HepG2 (cell line): ENCODE measurements around the gene CDK18. TPM values are rescaled to one million over a fixed set of nuclear protein-coding genes. Genes with fewer than 3 reads are reported as not detected.
A peak's percentile ranks its signal among the peaks of the same experiment; 100 is the strongest.

Experiments
- ATAC-seq: fragments of 200-7000 bp; cut with Tn5 transposase; 3 replicates; pipeline ENCODE4 v1.9.1; 2020; ENCODE audit warnings: mild to moderate bottlenecking, moderate library complexity
- BruUV-seq: library from RNA; stranded (reverse); fragments of 400-500 nt; replicated peaks from 2 replicates; lab custom pipeline; 2021; lab: Mats Ljungman, UMichigan
- CTCF ChIA-PET: fragments of 300-600 bp; formaldehyde crosslinking; extraction: SDS; loops from one replicate; lab custom pipeline; 2021; ENCODE audit warnings: low total read pairs, inconsistent platforms, low intra/inter-chr PET ratio; lab: Yijun Ruan, JAX
- POLR2A ChIA-PET: fragments of 350-600 bp; sonication (Branson Sonifier 250); formaldehyde crosslinking; loops from one replicate; lab custom pipeline; 2020; ENCODE audit warnings: antibody characterized with exemption, inconsistent platforms; lab: Yijun Ruan, JAX
- DNase-seq: peaks from one replicate; pipeline ENCODE4 v3.0.0-alpha.2; 2015; ENCODE audit warnings: low spot score
- FAIRE-seq: peaks from 3 replicates; lab custom pipeline; 2011; peaks lifted over from hg19 to GRCh38; lab: Jason Lieb, UNC
- H2AFZ ChIP-seq: one replicate; pipeline ENCODE4 v1.6.1; 2011; ENCODE audit warnings: low read length, inconsistent platforms
- H3K27ac ChIP-seq: fragments of 300-600 bp; 3 replicates; pipeline ENCODE4 v1.8.0; 2011; ENCODE audit warnings: mixed run types, mild to moderate bottlenecking, mixed read lengths, low read length, inconsistent platforms; ENCODE audit not compliant: insufficient read depth; ENCODE audit errors: extremely low read length
- H3K27me3 ChIP-seq, 2 experiments: fragments of 200-600 bp in 1 of 2; 2 replicates in 1 of 2; 3 replicates in 1 of 2; pipeline versions ENCODE4 v1.6.0 to v1.8.0; 2011; ENCODE audit warnings: low read length in 2 of 2, mild to moderate bottlenecking in 2 of 2, moderate library complexity in 2 of 2, inconsistent platforms in 1 of 2; ENCODE audit not compliant: insufficient read depth in 2 of 2, control insufficient read depth in 1 of 2
- H3K36me3 ChIP-seq, 2 experiments: fragments of 200-600 bp in 1 of 2; replicated peaks in 1 of 2; 2 replicates in 1 of 2; 3 replicates in 1 of 2; pipeline versions ENCODE4 v1.5.1 to v1.8.0; 2011; ENCODE audit warnings: low read length in 2 of 2, inconsistent platforms in 1 of 2; ENCODE audit not compliant: insufficient read depth in 2 of 2, control insufficient read depth in 1 of 2
- H3K4me1 ChIP-seq: 2 replicates; pipeline ENCODE4 v1.5.1; 2012; ENCODE audit warnings: low read length, inconsistent platforms; ENCODE audit not compliant: insufficient read depth
- H3K4me2 ChIP-seq: 2 replicates; pipeline ENCODE4 v1.6.0; 2011; ENCODE audit warnings: low read depth, low read length, inconsistent platforms
- H3K4me3 ChIP-seq, 3 experiments: fragments of 200-600 bp in 1 of 3; sonication (generic), shearing (Covaris generic) in 1 of 3; replicated peaks in 1 of 3; 2 replicates each; pipeline ENCODE4 v1.5.1; 2011 to 2016; ENCODE audit warnings: low read length in 3 of 3, inconsistent platforms in 2 of 3, low read depth in 2 of 3, mild to moderate bottlenecking in 2 of 3, control low read depth in 1 of 3, mixed read lengths in 1 of 3; ENCODE audit not compliant: insufficient read depth in 1 of 3
- H3K79me2 ChIP-seq: one replicate; pipeline ENCODE4 v1.6.1; 2011; ENCODE audit warnings: low read length, inconsistent platforms; ENCODE audit not compliant: insufficient read depth
- H3K9ac ChIP-seq: 2 replicates; pipeline ENCODE4 v1.6.0; 2011; ENCODE audit warnings: mild to moderate bottlenecking, low read depth, low read length, inconsistent platforms; ENCODE audit not compliant: insufficient read depth
- H3K9me3 ChIP-seq: 2 replicates; pipeline ENCODE4 v1.5.1; 2012; ENCODE audit warnings: mild to moderate bottlenecking, low read length
- H4K20me1 ChIP-seq: 2 replicates; pipeline ENCODE4 v1.6.0; 2011; ENCODE audit warnings: inconsistent platforms, mild to moderate bottlenecking, low read length, moderate library complexity; ENCODE audit not compliant: insufficient read depth
- AGO1 ChIP-seq: fragments of 200-400 bp; formaldehyde crosslinking; IDR thresholded peaks from 2 replicates; pipeline ENCODE4 v1.6.1; 2017; ENCODE audit warnings: mild to moderate bottlenecking, low read depth, low read length, moderate library complexity; ENCODE audit not compliant: poor library complexity, severe bottlenecking
- GABPB1 ChIP-seq: IDR thresholded peaks from 2 replicates; pipeline ENCODE4 v1.6.1; 2016; ENCODE audit warnings: mild to moderate bottlenecking, missing genetic modification reagents, moderate library complexity, missing compliant biosample characterization
- KDM2A ChIP-seq: sonication (generic); formaldehyde crosslinking; IDR thresholded peaks from 2 replicates; pipeline ENCODE4 v1.4.0; 2020; ENCODE audit warnings: low read depth, missing genetic modification reagents, borderline replicate concordance
- WIZ ChIP-seq: sonication (generic); formaldehyde crosslinking; IDR thresholded peaks from 2 replicates; pipeline ENCODE4 v1.5.1; 2020; ENCODE audit warnings: mild to moderate bottlenecking, missing genetic modification reagents
- ZC3H13 ChIP-seq: sonication (generic); formaldehyde crosslinking; IDR thresholded peaks from 2 replicates; pipeline ENCODE4 v1.8.1; 2023; ENCODE audit warnings: mild to moderate bottlenecking, missing genetic modification reagents, moderate library complexity
- WGBS: methylation state at CpG from one replicate; pipeline ENCODE4 v1.1.6; 2017; ENCODE audit warnings: low lambda C conversion rate; 5-methylcytosine and 5-hydroxymethylcytosine counted together
- in situ Hi-C: cut with HindIII; loops from 2 replicates; pipeline ENCODE4 v1.10.0; 2017; ENCODE audit warnings: low pct_unique_long_range_greater_than_20kb; ENCODE audit not compliant: extremely low pct_ligation_motif_present
- intact Hi-C: fragments of 100-400 bp; cut with micrococcal nuclease; formaldehyde crosslinking; loops from one replicate; pipeline ENCODE4 v1.10.0; 2022; ENCODE audit not compliant: unreplicated experiment
- polyA plus RNA-seq, 8 experiments: library from polyadenylated mRNA; depleted of rRNA in 3 of 8; stranded (reverse) in 7 of 8; unstranded in 1 of 8; fragments of >200 nt; fragmentation: Illumina TruSeq in 4 of 8; extraction: Trizol in 4 of 8; gene quantifications; 2 replicates each; pipeline versions ENCODE4 v1.2.1 to v1.2.3, GENCODE V29; 2011 to 2016; ENCODE audit warnings: low read depth in 4 of 8, missing spikeins in 1 of 8, mixed read lengths in 1 of 8; ENCODE audit not compliant: insufficient read depth in 1 of 8
- total RNA-seq, 5 experiments: library from RNA; depleted of rRNA; stranded (reverse); fragments of >200 nt; fragmentation: Illumina TruSeq; extraction: Trizol; gene quantifications; 2 replicates each; pipeline ENCODE4 v1.2.3, GENCODE V29; 2016; ENCODE audit warnings: low read depth in 1 of 5

The CDK18 gene
- total and polyA plus RNA-seq, 2 of the 13 experiments (the other 11 are each of a cell fraction or from before 2014, with no cell fraction given) = 6.4 to 38.8 TPM

DNA sequence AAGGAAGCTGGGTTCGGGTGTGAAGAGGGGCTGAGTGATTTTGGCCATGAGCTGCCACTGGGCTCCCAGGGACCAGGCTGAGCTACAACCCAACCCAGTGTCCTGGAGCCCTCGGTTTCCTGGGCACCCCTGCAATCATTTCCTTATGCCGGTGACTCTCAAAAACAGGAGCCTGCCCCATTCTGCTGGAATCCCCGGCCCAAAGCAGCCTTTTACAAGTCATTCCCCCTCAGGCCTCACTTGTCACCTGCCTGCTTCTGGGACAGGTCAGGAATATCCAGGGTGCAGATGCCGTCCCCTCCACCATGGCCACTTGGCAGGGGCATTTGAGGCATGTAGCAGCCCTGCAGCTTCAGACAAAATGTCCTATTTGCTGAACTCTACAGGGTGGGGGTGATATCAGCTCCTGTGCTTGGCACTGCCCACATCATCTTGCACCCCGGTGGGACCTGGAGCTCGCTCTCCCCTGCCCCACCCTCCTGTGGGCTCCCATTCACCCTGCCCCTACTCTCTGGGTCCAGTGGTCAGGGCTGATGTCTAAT, 30.0 kb downstream of the CDK18 start:
- ATAC-seq = no peak
- TF ChIP-seq WIZ (no peak), AGO1 (peak; percentile 22)
- H2AFZ ChIP-seq = no peak overlapping the region
- H3K4me2 ChIP-seq = no peak overlapping the region
- FAIRE-seq = no peak
- peaks cover 5 to 17% of the 10 kb centered on the region in 2 experiments; a peak in 4 of 5 replicates for H3K27me3 ChIP-seq
- peaks cover 2% of the 10 kb centered on the region; the same call in 1 of the 2 replicates for H4K20me1 ChIP-seq
- DNase-seq = no peak
- H3K9ac ChIP-seq = no peak overlapping the region
- H3K36me3 ChIP-seq = no peaks in the 10 kb centered on the region; a peak in 1 of 5 replicates
- POLR2A ChIA-PET = no interaction called here
- no peaks in the 10 kb centered on the region for H3K79me2 ChIP-seq
- CTCF ChIA-PET = no interaction called here
- 0 out of 2 replicates have a peak, but pooled peaks cover 7% of the 10 kb centered on the region for H3K4me1 ChIP-seq
- WGBS = 55% methylated on average over 3 of the region's 7 CpGs
- in situ Hi-C loops = no loop called here
- no peaks in the 10 kb centered on the region for H3K9me3 ChIP-seq
- no TSS peak for BruUV-seq
- intact Hi-C loops = no loop called here
- H3K4me3 ChIP-seq = no peak overlapping the region
- H3K27ac ChIP-seq = no peak overlapping the region

DNA sequence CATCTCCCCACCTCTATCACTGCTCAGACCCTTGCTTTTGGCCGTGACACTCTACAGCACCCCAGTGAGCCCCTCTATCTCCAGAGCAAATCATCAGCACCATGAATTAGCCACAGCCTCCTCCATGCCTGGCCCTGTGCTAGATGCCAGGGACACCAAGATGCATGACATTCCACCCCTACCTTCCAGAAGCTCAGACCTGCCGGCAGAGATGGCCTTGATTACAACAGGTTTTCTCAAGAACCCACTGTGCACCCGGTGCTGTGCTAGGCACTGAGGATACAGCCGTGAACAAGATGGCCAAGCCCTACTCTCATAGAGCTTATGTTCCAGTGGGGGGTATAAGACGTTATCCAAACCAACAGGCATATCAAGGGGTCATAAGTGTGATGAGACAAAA, 30.6 kb downstream of the CDK18 start:
- Histone ChIP-seq H3K79me2 (no peaks in the 10 kb centered on the region), H3K27me3 (peaks cover 5 to 17% of the 10 kb centered on the region in 2 experiments; a peak in 4 of 5 replicates), H3K27ac (no peak overlapping the region), H3K9me3 (no peaks in the 10 kb centered on the region), H3K4me2 (no peak overlapping the region), H3K9ac (no peak overlapping the region), H4K20me1 (peaks cover 2% of the 10 kb centered on the region; the same call in 1 of the 2 replicates), H2AFZ (no peak overlapping the region), H3K4me1 (0 out of 2 replicates have a peak, but pooled peaks cover 7% of the 10 kb centered on the region), H3K4me3 (no peak overlapping the region), H3K36me3 (no peaks in the 10 kb centered on the region; a peak in 1 of 5 replicates)
- WGBS = 8% methylated on average over 5 of the region's 5 CpGs
- intact Hi-C loops = no loop called here
- ChIA-PET POLR2A (no interaction called here), CTCF (no interaction called here)
- DNase-seq (no peak), ATAC-seq (no peak; the same call in 2 of the 3 replicates), FAIRE-seq (no peak)
- in situ Hi-C loops = loop anchor here (5.0 kb wide), 1 partner anchor 47 kb away; no protein-coding TSS in a partner anchor
- TF ChIP-seq KDM2A (CRISPR knock-in tag) = 0 out of 2 replicates have a peak, but pooled peaks have one; percentile 36
- TF ChIP-seq GABPB1 (CRISPR knock-in tag) = no peak
- TF ChIP-seq ZC3H13 (CRISPR knock-in tag) = 0 out of 2 replicates have a peak, but pooled peaks have one; percentile 39
- BruUV-seq = no TSS peak
